H1 (cell line): ENCODE data around the gene MPHOSPH9. TPM values are rescaled to one million over a fixed set of nuclear protein-coding genes. Genes with fewer than 3 reads are reported as not detected.
A peak's percentile ranks its signal among the peaks of the same experiment; 100 is the strongest.

Experiments used
- CTCF ChIA-PET: fragments of 300-600 bp; sonication (Branson Sonifier 250); formaldehyde crosslinking; loops from one replicate; lab custom pipeline; 2021; ENCODE audit not compliant: partially characterized antibody; lab: Charles Lee
- POLR2A ChIA-PET: fragments of 300-600 bp; sonication (Branson Sonifier 250); formaldehyde crosslinking; loops from one replicate; lab custom pipeline; 2021; ENCODE audit warnings: inconsistent platforms; ENCODE audit not compliant: partially characterized antibody; lab: Charles Lee
- DNase-seq, 2 experiments: peaks; one replicate each; pipeline versions ENCODE4 v3.0.0 to v3.0.0-alpha.2; 2010 to 2022; ENCODE audit warnings: low spot score in 2 of 2, low read depth in 1 of 2, mixed read lengths in 1 of 2
- FAIRE-seq: peaks from 2 replicates; lab custom pipeline; 2011; peaks lifted over from hg19 to GRCh38; lab: Jason Lieb, UNC
- H2AFZ ChIP-seq: 2 replicates; pipeline ENCODE4 v1.8.1; 2012; ENCODE audit warnings: low read length, inconsistent platforms
- H2AK5ac ChIP-seq: 2 replicates; pipeline ENCODE4 v1.6.1; 2013; ENCODE audit warnings: low read depth, low read length
- H2BK120ac ChIP-seq: replicated peaks from 2 replicates; pipeline ENCODE3; 2013; ENCODE audit warnings: low read depth, low read length, inconsistent platforms
- H2BK12ac ChIP-seq: 2 replicates; pipeline ENCODE4 v1.6.1; 2013; ENCODE audit warnings: low read depth, low read length
- H2BK15ac ChIP-seq: 2 replicates; pipeline ENCODE4 v1.6.1; 2013; ENCODE audit warnings: low read length
- H2BK20ac ChIP-seq: 2 replicates; pipeline ENCODE4 v1.6.1; 2013; ENCODE audit warnings: low read length
- H2BK5ac ChIP-seq: 2 replicates; pipeline ENCODE4 v1.6.1; 2013; ENCODE audit warnings: low read depth, low read length
- H3K14ac ChIP-seq: 2 replicates; pipeline ENCODE4 v1.6.1; 2013; ENCODE audit warnings: inconsistent platforms; ENCODE audit not compliant: insufficient read length
- H3K18ac ChIP-seq: 2 replicates; pipeline ENCODE4 v1.6.1; 2013; ENCODE audit warnings: low read length; ENCODE audit errors: extremely low read depth
- H3K23ac ChIP-seq: 2 replicates; pipeline ENCODE4 v1.6.1; 2013; ENCODE audit warnings: inconsistent platforms; ENCODE audit not compliant: insufficient read length
- H3K23me2 ChIP-seq: 2 replicates; pipeline ENCODE4 v1.6.1; 2013; ENCODE audit warnings: low read depth, low read length
- H3K27ac ChIP-seq: 2 replicates; pipeline ENCODE4 v1.6.1; 2011; ENCODE audit warnings: low read depth, low read length, inconsistent platforms
- H3K27me3 ChIP-seq, 4 experiments: replicated peaks in 1 of 4; 1 replicate in 1 of 4; 2 replicates in 3 of 4; pipeline versions ENCODE4 v1.6.1 to v1.8.1; 2011 to 2013; ENCODE audit warnings: low read length in 3 of 4, mild to moderate bottlenecking in 3 of 4, inconsistent platforms in 2 of 4, mixed read lengths in 2 of 4, moderate library complexity in 1 of 4; ENCODE audit not compliant: control insufficient read depth in 3 of 4, insufficient read depth in 3 of 4; ENCODE audit errors: extremely low read depth in 1 of 4
- H3K36me3 ChIP-seq, 4 experiments: 2 replicates each; pipeline versions ENCODE4 v1.6.1 to v1.8.1; 2011 to 2013; ENCODE audit warnings: mild to moderate bottlenecking in 4 of 4, low read length in 3 of 4, moderate library complexity in 2 of 4, control low read depth in 1 of 4, inconsistent platforms in 1 of 4; ENCODE audit not compliant: insufficient read depth in 4 of 4, control insufficient read depth in 2 of 4
- H3K4ac ChIP-seq: replicated peaks from 2 replicates; pipeline ENCODE3; 2013; ENCODE audit warnings: low read length, low read depth, mixed read lengths, inconsistent platforms; ENCODE audit not compliant: insufficient read length
- H3K4me1 ChIP-seq, 4 experiments: replicated peaks in 1 of 4; 1 replicate in 1 of 4; 2 replicates in 3 of 4; pipeline versions ENCODE4 v1.6.1 to v1.8.1; 2011 to 2013; ENCODE audit warnings: low read length in 3 of 4, inconsistent platforms in 2 of 4, mixed read lengths in 1 of 4; ENCODE audit not compliant: insufficient read depth in 4 of 4, control insufficient read depth in 3 of 4
- H3K4me2 ChIP-seq, 2 experiments: 2 replicates each; pipeline versions ENCODE4 v1.6.1 to v1.8.1; 2011 to 2013; ENCODE audit warnings: low read depth in 2 of 2, low read length in 2 of 2, control low read depth in 1 of 2, inconsistent platforms in 1 of 2, mild to moderate bottlenecking in 1 of 2; ENCODE audit not compliant: insufficient read depth in 1 of 2
- H3K4me3 ChIP-seq, 4 experiments: fragments of 200-600, 300-600 bp in 1 of 4; sonication (generic), shearing (Covaris generic), sonication (Bioruptor Twin) in 1 of 4; 2 replicates each; pipeline versions ENCODE4 v1.5.1 to v1.8.1; 2011 to 2016; ENCODE audit warnings: low read length in 4 of 4, low read depth in 3 of 4, control low read depth in 2 of 4, inconsistent platforms in 2 of 4, mild to moderate bottlenecking in 2 of 4, mixed read lengths in 1 of 4, moderate library complexity in 1 of 4; ENCODE audit not compliant: insufficient read depth in 2 of 4; ENCODE audit errors: extremely low read depth in 1 of 4
- H3K56ac ChIP-seq: replicated peaks from 2 replicates; pipeline ENCODE3; 2013; ENCODE audit warnings: low read depth, mild to moderate bottlenecking, mixed read lengths, low read length, inconsistent platforms; ENCODE audit not compliant: insufficient read length
- H3K79me1 ChIP-seq: 2 replicates; pipeline ENCODE4 v1.6.1; 2013; ENCODE audit warnings: low read depth, low read length, control low read depth
- H3K79me2 ChIP-seq, 2 experiments: 2 replicates each; pipeline versions ENCODE4 v1.6.1 to v1.8.1; 2012 to 2013; ENCODE audit warnings: low read length in 2 of 2, mild to moderate bottlenecking in 2 of 2, inconsistent platforms in 1 of 2; ENCODE audit not compliant: insufficient read depth in 2 of 2, control insufficient read depth in 1 of 2
- H3K9ac ChIP-seq, 4 experiments: replicated peaks in 1 of 4; 1 replicate in 1 of 4; 2 replicates in 3 of 4; pipeline versions ENCODE4 v1.6.1 to v1.8.1; 2011 to 2013; ENCODE audit warnings: low read depth in 3 of 4, low read length in 3 of 4, control low read depth in 2 of 4, mild to moderate bottlenecking in 2 of 4, moderate library complexity in 2 of 4, inconsistent platforms in 1 of 4; ENCODE audit errors: extremely low read depth in 1 of 4
- H3K9me3 ChIP-seq, 2 experiments: 2 replicates each; pipeline versions ENCODE4 v1.6.1 to v1.8.1; 2012 to 2013; ENCODE audit warnings: mild to moderate bottlenecking in 2 of 2, moderate library complexity in 2 of 2, control low read depth in 1 of 2, inconsistent platforms in 1 of 2, low read depth in 1 of 2, low read length in 1 of 2, mixed read lengths in 1 of 2; ENCODE audit not compliant: insufficient read depth in 2 of 2
- H4K20me1 ChIP-seq, 2 experiments: replicated peaks in 1 of 2; 2 replicates each; pipeline versions ENCODE3 to v1.8.1; 2011 to 2013; ENCODE audit warnings: inconsistent platforms in 2 of 2, low read length in 2 of 2, mild to moderate bottlenecking in 1 of 2; ENCODE audit not compliant: insufficient read depth in 2 of 2, control insufficient read depth in 1 of 2
- H4K5ac ChIP-seq: 2 replicates; pipeline ENCODE4 v1.6.1; 2013; ENCODE audit warnings: low read length, low read depth, mixed read lengths, inconsistent platforms; ENCODE audit not compliant: insufficient read length
- H4K8ac ChIP-seq: 2 replicates; pipeline ENCODE4 v1.8.0; 2013; ENCODE audit warnings: mild to moderate bottlenecking, moderate library complexity, low read length, inconsistent platforms; ENCODE audit not compliant: insufficient read depth; ENCODE audit errors: extremely low read depth
- H4K91ac ChIP-seq: replicated peaks from 2 replicates; pipeline ENCODE3; 2013; ENCODE audit warnings: low read length, mixed read lengths, inconsistent platforms; ENCODE audit not compliant: insufficient read length
- GTF2F1 ChIP-seq: IDR thresholded peaks from 2 replicates; pipeline ENCODE4 v1.6.1; 2012; ENCODE audit warnings: low read depth, low read length, improper control_type of control experiment, borderline replicate concordance
- POLR2AphosphoS5 ChIP-seq: IDR thresholded peaks from 2 replicates; pipeline ENCODE4 v1.6.1; 2011; ENCODE audit warnings: low read depth, low read length
- WGBS, 2 experiments: shearing (Covaris generic) in 1 of 2; methylation state at CpG; one replicate each; pipeline versions ENCODE4 v1.1.6 to v1.1.7; 2013 to 2015; ENCODE audit warnings: low lambda C conversion rate in 2 of 2, mixed read lengths in 2 of 2, inconsistent platforms in 1 of 2, low coverage in 1 of 2, missing lambda C conversion rate in 1 of 2; ENCODE audit not compliant: insufficient replicate concordance in 2 of 2, insufficient coverage in 1 of 2, insufficient read length in 1 of 2; ENCODE audit errors: extremely low coverage in 1 of 2, missing lambda C conversion rate in 1 of 2; 5-methylcytosine and 5-hydroxymethylcytosine counted together
- polyA plus RNA-seq, 7 experiments: library from polyadenylated mRNA; depleted of rRNA in 3 of 7; stranded (reverse) in 5 of 7; unstranded in 2 of 7; fragments of >200 nt in 5 of 7; fragments of 200-250 nt in 2 of 7; gene quantifications; 1 replicate in 5 of 7; 2 replicates in 1 of 7; 4 replicates in 1 of 7; pipeline versions ENCODE4 v1.2.1 to v1.2.3, GENCODE V29; 2011 to 2013; ENCODE audit warnings: missing spikeins in 2 of 7, mixed read lengths in 2 of 7
- total RNA-seq: library from RNA; stranded (reverse); fragmentation: NEBNext Ultra II Directional; extraction: Animal tissue kit (Norgen Biotek cat#: 25700); gene quantifications from 2 replicates; pipeline ENCODE4 v1.2.1, GENCODE V29; 2021

Gene MPHOSPH9
- total and polyA plus RNA-seq, 2 of the 8 experiments (the other 6 are each of a cell fraction or from before 2014, with no cell fraction given), result 8.8 to 48.8 TPM

- Histone ChIP-seq H3K27ac (peak overlapping the region; percentile 65), H3K79me2 (peaks cover 0 to 59% of the 10 kb centered on the region in 2 experiments; a peak in 2 of 4 replicates), H2BK12ac (peak overlapping the region; percentile 91), H3K18ac (peak overlapping the region; percentile 72), H3K27me3 (no peaks in the 10 kb centered on the region), H3K56ac (peak overlapping the region; percentile 56), H2BK20ac (peak overlapping the region; percentile 95; the same call in 1 of the 2 replicates), H4K5ac (peak overlapping the region; percentile 37), H3K23me2 (peaks cover 9% of the 10 kb centered on the region), H2AFZ (no peak overlapping the region), H4K91ac (peak overlapping the region; percentile 98), H3K9me3 (no peaks in the 10 kb centered on the region), H4K8ac (peak overlapping the region; percentile 87), H2BK5ac (peak overlapping the region; percentile 97), H4K20me1 (peaks cover 8% of the 10 kb centered on the region in 2 experiments), H3K9ac (peak overlapping the region in 3 of 4 experiments; percentile 78 to 79 (median 79); a peak in 5 of 7 replicates), H3K4me1 (peaks cover 2 to 17% (median 13%) of the 10 kb centered on the region in 4 experiments), H2BK15ac (peak overlapping the region; percentile 98), H3K4me2 (peak overlapping the region; percentile 93 to 96), H3K4ac (peak overlapping the region; percentile 99), H3K23ac (no peak overlapping the region), H2AK5ac (peak overlapping the region; percentile 84), H3K4me3 (peak overlapping the region in 3 of 4 experiments; percentile 27 to 93 (median 38); a peak in 5 of 8 replicates), H3K36me3 (peaks cover 0 to 18% (median 12%) of the 10 kb centered on the region in 4 experiments; a peak in 6 of 8 replicates), H3K14ac (peak overlapping the region; percentile 80), H2BK120ac (peak overlapping the region; percentile 55), H3K79me1 (peaks cover 6% of the 10 kb centered on the region)
- WGBS, 2 experiments, result 87% methylated on average over 13 of the region's 13 CpGs; no CpG with 5 or more reads in 1 of the 2 experiments
- TF ChIP-seq GTF2F1, result no peak
- TF ChIP-seq POLR2AphosphoS5, result 0 out of 2 replicates have a peak, but pooled peaks have one; percentile 1
- CTCF ChIA-PET, result interaction anchor here (0.5 to 1.5 kb wide), 8 partner anchors 10 to 315 kb away, joined by 3 to 6 read pairs (median 3); partner anchors contain the start of gene MTRFR
- POLR2A ChIA-PET, result interaction anchor here (0.8 to 5.2 kb wide), 17 partner anchors 7 to 443 kb away, joined by 3 to 42 read pairs (median 6); partner anchors contain the start of genes ATP6V0A2, DDX55, KMT5A and MPHOSPH9
- FAIRE-seq (no peak), DNase-seq (no peak)
These were observed 35.9 kb upstream of the MPHOSPH9 start for GRCh38 chr12:123268850-123269249.
